Hepatocyte (in vitro differentiated cells): Measurements from ENCODE around the gene YWHAQ. TPM values are rescaled to one million over a fixed set of nuclear protein-coding genes. Genes with fewer than 3 reads are reported as not detected.
A peak's percentile ranks its signal among the peaks of the same experiment; 100 is the strongest.

Experiments
- DNase-seq: peaks from one replicate; pipeline ENCODE4 v3.0.0-alpha.2; 2016; ENCODE audit warnings: low spot score
- H2AFZ ChIP-seq: fragments of 200-600 bp; sonication (generic); 2 replicates; pipeline ENCODE4 v1.6.0; 2016; ENCODE audit warnings: antibody characterized with exemption, mild to moderate bottlenecking
- H3K27ac ChIP-seq: fragments of 200-600 bp; sonication (generic); 2 replicates; pipeline ENCODE4 v1.5.1; 2016; ENCODE audit warnings: mild to moderate bottlenecking
- H3K27me3 ChIP-seq: fragments of 200-600 bp; sonication (generic); 2 replicates; pipeline ENCODE4 v1.6.1; 2016
- H3K36me3 ChIP-seq: fragments of 200-600 bp; sonication (generic); replicated peaks from 2 replicates; pipeline ENCODE4 v1.5.1; 2016; ENCODE audit warnings: low read depth; ENCODE audit not compliant: insufficient read depth
- H3K4me1 ChIP-seq: fragments of 200-600 bp; sonication (generic); 2 replicates; pipeline ENCODE4 v1.5.1; 2016; ENCODE audit warnings: mild to moderate bottlenecking, moderate library complexity; ENCODE audit not compliant: insufficient read depth
- H3K4me2 ChIP-seq: fragments of 200-600 bp; sonication (generic); 2 replicates; pipeline ENCODE4 v1.6.0; 2016
- H3K4me3 ChIP-seq: fragments of 200-600 bp; sonication (generic); 2 replicates; pipeline ENCODE4 v1.5.1; 2016; ENCODE audit warnings: mild to moderate bottlenecking
- H3K79me2 ChIP-seq: fragments of 200-600 bp; sonication (generic); 2 replicates; pipeline ENCODE4 v1.6.0; 2017; ENCODE audit warnings: mild to moderate bottlenecking
- H3K9me2 ChIP-seq: fragments of 200-600 bp; sonication (generic); replicated peaks from 2 replicates; pipeline ENCODE4 v1.6.0; 2017; ENCODE audit warnings: mild to moderate bottlenecking; ENCODE audit not compliant: insufficient read depth
- H3K9me3 ChIP-seq: fragments of 200-600 bp; sonication (generic); 2 replicates; pipeline ENCODE4 v1.5.1; 2016; ENCODE audit warnings: low read depth, mild to moderate bottlenecking
- H4K20me1 ChIP-seq: fragments of 200-600 bp; sonication (generic); 2 replicates; pipeline ENCODE4 v1.6.0; 2016; ENCODE audit warnings: mild to moderate bottlenecking; ENCODE audit not compliant: insufficient read depth, poor library complexity, severe bottlenecking
- EZH2 ChIP-seq: fragments of 200-600 bp; sonication (generic); IDR thresholded peaks from 2 replicates; pipeline ENCODE4 v1.6.1; 2016; ENCODE audit warnings: antibody characterized with exemption, mild to moderate bottlenecking, borderline replicate concordance
- EZH2phosphoT487 ChIP-seq: fragments of 200-600 bp; sonication (generic); IDR thresholded peaks from one replicate; pipeline ENCODE4 v1.6.1; 2018; ENCODE audit warnings: antibody characterized with exemption, mild to moderate bottlenecking, low read depth, moderate library complexity; ENCODE audit not compliant: unreplicated experiment, severe bottlenecking
- WGBS: methylation state at CpG from one replicate; pipeline ENCODE4 v1.1.6; 2016; ENCODE audit warnings: low lambda C conversion rate; ENCODE audit errors: missing lambda C conversion rate; 5-methylcytosine and 5-hydroxymethylcytosine counted together
- polyA plus RNA-seq: library from polyadenylated mRNA; unstranded; fragments of >200 nt; fragmentation: Nextera tagmentation; extraction: Ambion mirVana; gene quantifications from 2 replicates; pipeline ENCODE4 v1.2.1, GENCODE V29; 2016
- total RNA-seq: library from RNA; depleted of rRNA; stranded (reverse); fragments of >200 nt; gene quantifications from 2 replicates; pipeline ENCODE4 v1.2.3, GENCODE V29; 2014
- TF ChIP-seq, protein P1 (sequence below): fragments of 200-600 bp; sonication (generic); IDR thresholded peaks from 2 replicates; pipeline ENCODE4 v1.5.1; 2016; ENCODE audit warnings: antibody characterized with exemption, mild to moderate bottlenecking; ENCODE audit not compliant: poor library complexity

Gene YWHAQ
- total and polyA plus RNA-seq, 2 experiments from 2014 or later = 327 to 361 TPM

GRCh38 chr2:9678544-9678943 lies 47.7 kb upstream of the YWHAQ start:
- Histone ChIP-seq H3K9me2 (no peaks in the 10 kb centered on the region), H3K9me3 (no peaks in the 10 kb centered on the region), H3K4me2 (no peak overlapping the region), H3K27me3 (no peaks in the 10 kb centered on the region), H3K36me3 (no peaks in the 10 kb centered on the region), H3K27ac (no peak overlapping the region), H3K4me3 (no peak overlapping the region), H4K20me1 (no peaks in the 10 kb centered on the region), H3K79me2 (no peaks in the 10 kb centered on the region), H2AFZ (no peak overlapping the region), H3K4me1 (no peaks in the 10 kb centered on the region)
- TF ChIP-seq EZH2 = no peak
- TF ChIP-seq EZH2phosphoT487 = no peak
- TF ChIP-seq, protein P1, sequence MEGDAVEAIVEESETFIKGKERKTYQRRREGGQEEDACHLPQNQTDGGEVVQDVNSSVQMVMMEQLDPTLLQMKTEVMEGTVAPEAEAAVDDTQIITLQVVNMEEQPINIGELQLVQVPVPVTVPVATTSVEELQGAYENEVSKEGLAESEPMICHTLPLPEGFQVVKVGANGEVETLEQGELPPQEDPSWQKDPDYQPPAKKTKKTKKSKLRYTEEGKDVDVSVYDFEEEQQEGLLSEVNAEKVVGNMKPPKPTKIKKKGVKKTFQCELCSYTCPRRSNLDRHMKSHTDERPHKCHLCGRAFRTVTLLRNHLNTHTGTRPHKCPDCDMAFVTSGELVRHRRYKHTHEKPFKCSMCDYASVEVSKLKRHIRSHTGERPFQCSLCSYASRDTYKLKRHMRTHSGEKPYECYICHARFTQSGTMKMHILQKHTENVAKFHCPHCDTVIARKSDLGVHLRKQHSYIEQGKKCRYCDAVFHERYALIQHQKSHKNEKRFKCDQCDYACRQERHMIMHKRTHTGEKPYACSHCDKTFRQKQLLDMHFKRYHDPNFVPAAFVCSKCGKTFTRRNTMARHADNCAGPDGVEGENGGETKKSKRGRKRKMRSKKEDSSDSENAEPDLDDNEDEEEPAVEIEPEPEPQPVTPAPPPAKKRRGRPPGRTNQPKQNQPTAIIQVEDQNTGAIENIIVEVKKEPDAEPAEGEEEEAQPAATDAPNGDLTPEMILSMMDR = no peak
- 92% methylated on average over 10 of the region's 10 CpGs for WGBS
- DNase-seq = no peak

DNA sequence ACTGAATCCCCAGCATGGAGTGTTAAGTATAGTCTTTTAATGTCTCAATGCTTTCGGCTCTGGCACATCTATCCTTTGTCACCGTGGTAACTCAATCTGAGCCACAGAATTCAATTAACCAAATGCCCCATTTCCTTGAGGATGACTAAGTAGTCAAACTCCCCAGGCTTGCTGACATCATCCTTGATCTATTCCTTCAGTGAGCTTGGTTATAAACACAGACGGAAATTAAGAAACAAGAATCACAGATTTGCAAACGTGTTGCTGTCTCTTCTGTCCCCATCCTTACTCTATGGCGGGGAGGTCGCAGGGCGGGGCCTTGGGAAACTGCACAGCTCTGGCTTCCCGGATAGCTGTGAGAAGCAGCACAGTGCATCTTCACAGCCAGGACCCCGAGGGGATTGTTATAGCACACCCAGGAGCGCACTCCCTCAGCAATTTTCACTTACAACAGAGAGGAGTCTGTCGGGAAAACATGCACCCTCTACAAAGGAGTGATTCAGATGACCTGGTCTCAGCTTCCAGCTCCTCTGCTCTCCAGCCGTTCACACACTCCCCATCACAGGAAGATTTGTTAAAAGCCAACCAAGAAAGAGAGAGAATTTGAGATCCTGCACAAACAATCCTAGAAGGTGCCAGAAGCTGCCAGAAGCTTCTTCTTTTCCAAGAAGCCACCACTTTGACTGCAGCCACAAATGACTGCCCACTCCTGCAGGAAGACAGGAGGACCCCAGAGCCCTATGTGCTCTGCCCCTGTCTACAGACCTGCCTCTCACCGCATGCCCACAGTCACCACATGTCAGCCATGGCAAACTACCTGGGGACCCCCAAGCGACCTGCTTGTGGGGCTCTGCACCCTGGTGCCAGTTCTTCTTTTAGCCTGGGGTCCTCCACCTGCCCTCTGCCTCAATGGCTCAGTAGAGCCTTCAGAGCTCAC lies 44.9 kb upstream of the YWHAQ start:
- WGBS = 36% methylated on average over 14 of the region's 14 CpGs
- Histone ChIP-seq H3K4me3 (no peak overlapping the region), H3K27ac (no peak overlapping the region), H4K20me1 (no peaks in the 10 kb centered on the region), H3K27me3 (no peaks in the 10 kb centered on the region), H3K36me3 (no peaks in the 10 kb centered on the region), H3K4me1 (no peaks in the 10 kb centered on the region), H3K4me2 (peak overlapping the region; percentile 46), H3K9me3 (no peaks in the 10 kb centered on the region), H2AFZ (no peak overlapping the region), H3K79me2 (no peaks in the 10 kb centered on the region), H3K9me2 (no peaks in the 10 kb centered on the region)
- DNase-seq = no peak
- no peak for TF ChIP-seq EZH2phosphoT487

GRCh38 chr2:9674891-9675414 lies 44.2 kb upstream of the YWHAQ start:
- Histone ChIP-seq H3K4me1 (no peaks in the 10 kb centered on the region), H3K9me3 (no peaks in the 10 kb centered on the region), H3K79me2 (no peaks in the 10 kb centered on the region), H3K36me3 (no peaks in the 10 kb centered on the region), H3K27me3 (no peaks in the 10 kb centered on the region), H2AFZ (no peak overlapping the region), H3K4me3 (no peak overlapping the region), H3K27ac (no peak overlapping the region), H4K20me1 (no peaks in the 10 kb centered on the region), H3K4me2 (no peak overlapping the region), H3K9me2 (no peaks in the 10 kb centered on the region)
- DNase-seq = no peak
- 78% methylated on average over 5 of the region's 5 CpGs for WGBS
- no peak for TF ChIP-seq EZH2phosphoT487
- TF ChIP-seq, protein P1 = no peak
- TF ChIP-seq EZH2 = no peak

- H3K27ac ChIP-seq = no peak overlapping the region
- no peaks in the 10 kb centered on the region for H4K20me1 ChIP-seq
- 83% methylated on average over 6 of the region's 6 CpGs for WGBS
- H3K9me3 ChIP-seq = no peaks in the 10 kb centered on the region
- no peak for DNase-seq
- H3K4me3 ChIP-seq = no peak overlapping the region
- no peaks in the 10 kb centered on the region for H3K9me2 ChIP-seq
- TF ChIP-seq EZH2phosphoT487 (no peak), EZH2 (no peak)
- TF ChIP-seq, protein P1 = no peak
- H3K4me2 ChIP-seq = no peak overlapping the region
- H3K4me1 ChIP-seq = peaks cover 2% of the 10 kb centered on the region
- no peaks in the 10 kb centered on the region for H3K36me3 ChIP-seq
- H2AFZ ChIP-seq = no peak overlapping the region
- H3K27me3 ChIP-seq = no peaks in the 10 kb centered on the region
- H3K79me2 ChIP-seq = no peaks in the 10 kb centered on the region
These were observed 43.2 kb upstream of the YWHAQ start for GRCh38 chr2:9673914-9674481.
